HG03469 (cell line): ENCODE measurements around the gene DNAH7.

Experiments used
- ATAC-seq: cut with Tn5 transposase; IDR thresholded peaks from one replicate; pipeline ENCODE4 v1.9.1; 2021; ENCODE audit warnings: mild to moderate bottlenecking, moderate library complexity, moderate number of reproducible peaks; ENCODE audit not compliant: unreplicated experiment

The DNAH7 gene

GRCh38 chr2:196079052-196079451 is 10.4 kb upstream of the DNAH7 start:
- ATAC-seq = no peak

DNA sequence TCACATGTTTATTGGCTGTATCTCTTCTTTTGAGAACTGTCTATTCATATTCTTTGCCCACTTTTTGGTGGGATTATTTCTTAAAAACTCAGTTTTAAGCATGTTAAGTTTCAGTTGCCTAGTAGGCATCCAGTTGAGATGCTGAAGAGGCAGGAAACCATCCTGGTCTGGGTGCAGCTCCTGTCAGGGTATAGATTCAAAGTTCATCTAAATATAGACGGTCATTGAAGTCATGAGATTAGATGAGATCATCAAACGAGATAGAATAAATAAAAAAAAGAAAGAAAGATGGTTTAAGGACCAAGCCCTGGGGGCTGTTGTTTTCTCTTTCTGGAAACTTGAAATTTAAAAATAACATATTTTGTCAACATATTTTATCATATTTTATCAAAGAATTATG is 9.2 kb upstream of the DNAH7 start:
- ATAC-seq = no peak

DNA sequence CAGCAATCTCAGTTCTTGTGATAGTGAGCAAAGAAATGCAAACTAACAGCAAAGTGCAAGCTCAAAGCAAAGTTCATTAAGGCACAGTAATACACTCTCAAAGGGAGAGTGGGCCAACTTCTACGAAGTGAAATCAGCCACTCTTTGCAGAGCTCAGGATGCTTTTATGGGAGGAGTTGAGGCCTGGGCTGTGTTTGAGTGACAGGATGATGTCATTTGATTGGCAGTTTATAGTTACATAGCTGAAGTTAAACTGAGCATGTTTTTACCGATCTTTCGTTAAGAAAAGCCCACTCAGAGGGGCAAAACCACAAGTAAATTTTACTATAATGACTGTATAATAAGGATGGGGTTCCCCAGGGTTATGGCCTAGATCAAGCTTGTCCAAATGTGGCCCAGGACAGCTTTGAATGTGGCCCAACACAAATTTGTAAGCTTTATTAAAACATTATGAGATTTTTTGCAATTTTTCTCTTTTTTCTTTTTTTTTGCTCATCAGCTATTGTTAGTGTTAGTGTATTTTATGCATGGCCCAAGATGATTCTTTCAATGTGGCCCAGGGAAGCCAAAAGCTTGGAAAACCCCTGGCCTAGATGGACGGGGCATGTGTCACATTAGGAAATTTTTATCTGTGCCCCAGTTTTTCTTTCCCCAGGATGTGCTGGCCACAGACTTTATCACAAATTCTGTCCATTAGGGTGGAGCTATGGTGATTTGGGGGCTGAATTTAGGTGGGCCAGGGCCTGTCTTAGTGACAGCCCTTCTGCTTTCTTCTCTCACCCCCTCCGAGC is 8.3 kb upstream of the DNAH7 start:
- peak; percentile 39 for ATAC-seq

GRCh38 chr2:196075196-196075595 is 6.6 kb upstream of the DNAH7 start:
- no peak for ATAC-seq

- no peak for ATAC-seq
These were observed 6.0 kb upstream of the DNAH7 start for GRCh38 chr2:196074631-196075030.

GRCh38 chr2:196073521-196073920 is 4.9 kb upstream of the DNAH7 start:
- ATAC-seq = no peak

DNA sequence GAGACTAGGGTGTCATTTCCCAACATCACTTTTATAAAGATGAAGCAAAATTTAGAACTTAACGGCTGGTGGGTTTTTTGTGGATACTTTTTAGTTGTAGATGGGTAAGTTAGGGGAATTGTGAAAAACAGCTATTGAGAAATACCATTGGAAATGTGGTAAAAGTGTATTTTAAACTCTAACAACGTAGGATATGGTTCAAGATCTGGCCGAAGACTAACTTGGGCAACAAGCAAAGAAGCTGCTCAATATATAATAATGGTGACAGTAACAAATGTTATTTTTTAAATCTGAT is 1.6 kb downstream of the DNAH7 start:
- no peak for ATAC-seq

- ATAC-seq = no peak
These were observed 2.1 kb downstream of the DNAH7 start for GRCh38 chr2:196066291-196067087.

DNA sequence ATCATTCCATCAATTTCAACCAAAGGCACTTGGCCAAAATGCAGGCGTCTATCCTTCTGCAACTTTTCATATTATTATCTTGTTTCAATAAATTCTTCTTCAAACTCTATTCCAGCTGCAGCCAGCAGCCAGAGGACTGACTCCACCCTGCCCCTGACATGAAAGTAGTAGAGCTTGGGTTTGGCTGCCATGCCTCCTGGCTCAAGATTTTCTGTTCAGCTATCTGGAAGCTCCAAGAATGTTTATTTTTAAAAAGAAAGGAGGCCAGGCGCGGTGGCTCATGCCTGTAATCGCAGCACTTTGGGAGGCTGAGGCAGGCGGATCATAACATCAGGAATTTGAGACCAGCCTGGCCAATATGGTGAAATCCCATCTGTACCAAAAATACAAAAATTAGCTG is 4.9 kb downstream of the DNAH7 start:
- no peak for ATAC-seq

- ATAC-seq = no peak
These were observed 9.1 kb downstream of the DNAH7 start for GRCh38 chr2:196059491-196059960.

GRCh38 chr2:196054631-196055030 is 14.0 kb downstream of the DNAH7 start:
- ATAC-seq = no peak

DNA sequence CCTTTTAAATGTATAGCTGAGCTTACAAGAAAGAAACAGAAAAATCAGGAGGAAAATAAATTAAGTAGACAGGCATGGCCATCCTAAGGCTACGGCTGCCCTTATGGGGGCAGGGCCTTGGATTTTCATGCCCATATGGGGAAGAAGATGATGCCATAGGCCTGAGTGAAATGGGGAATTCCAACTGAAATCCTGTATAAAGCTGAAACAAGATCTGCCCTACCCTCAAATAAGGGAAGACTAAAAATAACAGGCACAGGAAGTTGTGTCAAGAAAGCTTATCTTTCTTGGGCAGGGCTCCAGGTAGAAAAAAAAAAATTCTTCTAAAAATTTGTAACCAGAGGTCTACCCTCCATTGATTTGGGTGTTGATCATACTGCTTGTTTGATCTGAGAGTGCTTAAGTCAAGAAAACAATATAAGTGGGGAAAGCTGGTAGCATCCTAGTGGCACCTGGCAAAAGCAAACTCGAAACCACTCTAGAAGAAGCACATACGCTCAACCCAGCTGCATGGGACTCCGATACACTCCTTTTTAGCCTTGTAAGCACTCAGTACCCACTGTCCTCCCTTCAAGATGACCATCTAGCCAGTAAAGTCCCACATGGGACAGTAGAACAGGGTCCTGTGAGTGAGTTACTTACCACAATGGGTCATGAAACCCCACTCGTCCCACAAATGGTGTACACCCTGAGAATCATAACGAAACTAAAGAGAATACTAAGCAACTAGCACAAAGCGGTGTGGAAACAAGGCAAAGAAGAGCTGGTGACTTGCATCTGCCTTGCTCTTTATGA is 22.3 kb downstream of the DNAH7 start:
- ATAC-seq = no peak

- ATAC-seq = no peak
These were observed 26.9 kb downstream of the DNAH7 start for GRCh38 chr2:196041786-196042185.

- no peak for ATAC-seq
These were observed 28.4 kb downstream of the DNAH7 start for GRCh38 chr2:196040218-196040617.

DNA sequence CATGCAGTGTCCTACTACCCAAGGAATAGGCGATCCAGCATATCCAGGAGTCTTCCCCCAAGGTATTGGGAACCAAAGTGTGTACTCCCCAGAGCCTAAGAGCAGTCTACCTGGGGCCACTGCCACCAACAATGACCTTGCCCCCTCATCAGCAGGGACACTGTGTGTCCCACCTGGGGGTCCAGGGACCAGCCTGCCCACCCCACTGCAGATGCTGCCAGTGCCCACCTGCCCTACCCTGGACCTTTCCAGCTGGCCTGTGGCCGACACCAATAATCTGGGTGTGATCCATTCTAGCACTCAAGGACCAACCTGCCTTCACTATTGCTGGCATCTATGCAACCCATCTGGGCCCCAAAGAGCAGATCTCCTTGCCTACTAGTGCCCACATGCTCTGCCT is 32.2 kb downstream of the DNAH7 start:
- ATAC-seq = no peak

GRCh38 chr2:196018037-196018436 is 50.6 kb downstream of the DNAH7 start:
- ATAC-seq = no peak

- ATAC-seq = no peak
These were observed 56.3 kb downstream of the DNAH7 start for GRCh38 chr2:196012314-196012713.

DNA sequence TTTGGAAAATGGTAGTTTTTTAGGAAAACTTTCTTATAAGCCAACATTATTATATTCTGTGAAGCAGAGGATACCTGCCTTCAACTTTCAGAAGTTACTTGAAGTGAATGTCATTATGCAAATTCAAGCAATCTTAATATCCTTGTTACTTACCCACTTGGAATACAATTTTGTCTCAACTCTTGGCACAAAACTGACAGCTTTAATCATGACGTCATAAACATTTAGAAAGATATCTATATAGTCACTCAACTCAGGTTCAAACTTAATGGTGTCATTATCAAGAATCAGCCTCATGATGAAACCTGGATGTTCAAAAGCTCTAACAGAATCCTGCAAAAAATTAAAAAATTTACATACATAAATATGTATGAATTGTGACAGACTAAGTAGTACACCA is 68.1 kb downstream of the DNAH7 start:
- ATAC-seq = no peak

GRCh38 chr2:195998070-195998469 is 70.6 kb downstream of the DNAH7 start:
- no peak for ATAC-seq

DNA sequence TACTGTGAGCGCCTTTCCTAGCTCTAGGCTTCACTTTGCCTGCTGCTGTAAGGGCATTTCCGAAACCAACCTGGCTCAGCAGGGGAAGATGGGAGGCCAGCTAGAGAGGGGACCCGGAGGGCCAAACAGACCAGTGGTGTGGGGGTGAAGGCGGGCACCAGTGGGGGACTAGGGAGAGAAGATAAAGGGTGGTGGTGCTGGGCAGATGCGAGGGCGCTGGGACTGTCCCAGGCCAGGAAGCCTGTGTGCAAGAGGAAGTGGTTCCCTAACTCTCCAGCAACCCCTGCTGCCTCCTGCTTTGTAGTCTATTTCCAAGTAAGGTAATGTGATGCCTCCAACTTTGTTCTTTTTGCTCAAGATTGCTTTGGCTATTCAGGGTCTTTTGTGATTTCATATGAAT is 73.1 kb downstream of the DNAH7 start:
- ATAC-seq = no peak

- no peak for ATAC-seq
These were observed 75.0 kb downstream of the DNAH7 start for GRCh38 chr2:195993623-195994022.

GRCh38 chr2:195985741-195986140 is 82.9 kb downstream of the DNAH7 start:
- ATAC-seq = no peak
